Stimulated activated CD4-positive, alpha-beta T cell treated with anti-CD3 and anti-CD28 coated beads, Interleukin-4, amount 100 ng/mL, for 24 hours (primary cell): ENCODE results near the gene ZNF678.
"Not testable (repeated sequence)": the region's sequence is repeated elsewhere in the genome, so short reads cannot be mapped to it uniquely, and the experiment has no call there.

ENCODE experiments used
- DNase-seq: peaks from one replicate; pipeline ENCODE4 v3.0.0-alpha.2; 2020

ZNF678 gene

DNA sequence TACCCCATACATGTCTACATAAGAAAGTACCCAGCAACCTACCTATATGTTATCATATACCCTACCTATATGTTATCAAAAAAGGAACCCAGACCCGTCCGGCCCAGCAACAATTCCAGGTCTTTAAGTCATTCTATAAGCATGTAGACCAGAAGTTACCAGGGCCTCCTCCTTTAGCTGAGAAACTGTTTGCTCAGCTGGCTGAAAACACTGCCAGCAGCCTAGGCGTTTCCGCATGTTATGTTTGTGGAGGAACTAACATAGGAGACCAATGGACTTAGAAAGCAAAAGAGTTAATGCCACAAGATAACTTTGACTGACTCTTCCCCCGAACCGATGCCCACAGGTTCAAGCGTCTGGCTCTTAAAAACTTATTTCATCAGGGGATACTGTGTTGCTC is 7.1 kb upstream of the ZNF678 start:
- DNase-seq, result no peak

- no peak for DNase-seq
Measured at GRCh38 chr1:227557962-227558725, 5.2 kb upstream of the ZNF678 start.

DNA sequence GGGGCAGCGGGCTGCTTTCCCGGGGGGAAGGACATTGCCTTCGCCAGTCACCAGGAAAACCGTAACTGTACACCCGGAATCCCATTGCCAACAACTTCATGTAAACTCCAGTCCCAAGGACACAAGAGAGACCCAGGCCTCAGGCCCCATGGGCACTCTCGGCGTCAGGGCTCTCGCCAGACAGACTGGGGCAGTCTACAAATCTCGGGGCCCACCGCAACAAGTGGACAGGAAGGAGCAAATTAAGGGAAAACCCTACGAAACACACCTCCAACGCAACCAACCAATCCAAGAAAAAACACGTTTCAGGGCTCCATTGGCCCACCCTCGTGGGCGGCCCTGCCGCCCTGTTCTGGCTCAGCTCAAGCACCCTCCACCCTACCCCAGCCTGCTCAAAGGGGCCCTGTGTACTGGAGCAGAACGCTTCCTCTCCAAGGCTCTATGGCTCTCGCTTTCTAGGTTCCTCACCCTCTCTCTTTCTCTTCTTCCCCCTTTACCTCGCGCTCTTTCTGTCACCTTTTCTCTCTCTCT is 4.6 kb upstream of the ZNF678 start:
- DNase-seq, result no peak

GRCh38 chr1:227559499-227559898 is 3.9 kb upstream of the ZNF678 start:
- DNase-seq, result no peak

DNA sequence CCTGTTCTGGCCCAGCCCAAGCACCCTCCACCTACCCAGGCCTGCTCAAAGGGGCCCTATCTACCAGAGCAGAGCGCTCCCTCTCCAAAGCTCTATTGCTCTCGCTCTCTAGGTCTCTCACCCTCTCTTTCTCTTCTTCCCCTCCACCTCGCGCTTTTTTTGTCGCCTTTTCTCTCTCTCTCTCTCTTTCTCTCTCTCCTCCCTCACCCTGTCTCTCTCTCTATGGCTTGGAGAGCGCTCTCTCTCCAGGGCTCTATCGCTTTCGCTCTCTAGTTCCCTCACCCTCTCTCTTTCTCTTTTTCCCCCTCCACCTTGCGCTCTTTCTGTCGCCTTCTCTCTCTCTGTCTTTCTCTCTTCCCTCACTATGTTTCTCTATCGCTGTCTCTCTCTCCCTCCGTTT is 3.4 kb upstream of the ZNF678 start:
- DNase-seq, result no peak

- DNase-seq, result no peak
Measured at GRCh38 chr1:227560393-227561173, 2.8 kb upstream of the ZNF678 start.

- no peak for DNase-seq
Measured at GRCh38 chr1:227561241-227561907, 2.0 kb upstream of the ZNF678 start.

DNA sequence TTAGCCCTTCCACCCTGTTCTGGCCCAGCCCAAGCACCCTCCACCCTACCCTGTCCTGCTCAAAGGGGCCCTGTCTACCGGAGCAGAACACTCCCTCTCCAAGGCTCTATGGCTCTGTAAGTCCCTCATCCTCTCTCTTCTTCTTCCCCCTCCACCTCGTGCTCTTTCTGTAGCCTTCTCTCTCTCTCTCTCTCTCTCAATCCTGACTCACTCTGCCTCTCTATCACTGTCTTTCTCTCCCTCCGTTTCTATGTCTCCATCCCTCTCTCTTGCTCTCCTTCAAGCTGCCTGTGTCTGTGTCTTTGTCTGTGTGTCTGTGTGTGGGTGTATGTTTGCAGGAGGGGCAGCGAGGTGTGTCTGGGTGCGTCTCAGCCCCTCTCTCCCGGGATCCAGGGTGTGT is 1.3 kb upstream of the ZNF678 start:
- no peak for DNase-seq

GRCh38 chr1:227562933-227563323 is 428 bp upstream of the ZNF678 start:
- no peak for DNase-seq

- no peak for DNase-seq
Measured at GRCh38 chr1:227567256-227567655, 3.9 kb downstream of the ZNF678 start.

GRCh38 chr1:227568593-227568992 is 5.2 kb downstream of the ZNF678 start:
- DNase-seq, result no peak

DNA sequence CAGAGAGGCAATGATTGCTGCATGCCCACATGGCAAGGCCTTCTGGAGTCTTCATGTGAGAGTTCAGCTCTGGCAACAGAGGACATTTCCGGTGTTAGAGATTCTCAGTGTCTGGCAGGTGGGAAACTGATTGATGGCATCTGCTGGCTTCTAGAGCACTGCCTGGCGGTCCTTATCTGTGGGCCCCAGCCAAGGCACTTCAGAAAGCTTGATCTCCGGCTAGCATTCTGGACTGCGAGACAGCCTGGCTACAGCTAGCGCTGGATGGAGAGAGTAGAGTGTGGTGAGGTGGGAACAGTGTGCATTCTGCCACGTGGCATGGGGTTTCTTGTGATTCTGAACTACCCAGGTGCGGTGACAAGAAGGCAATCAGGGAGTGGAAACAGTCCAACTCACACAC is 9.4 kb downstream of the ZNF678 start:
- no peak for DNase-seq

DNA sequence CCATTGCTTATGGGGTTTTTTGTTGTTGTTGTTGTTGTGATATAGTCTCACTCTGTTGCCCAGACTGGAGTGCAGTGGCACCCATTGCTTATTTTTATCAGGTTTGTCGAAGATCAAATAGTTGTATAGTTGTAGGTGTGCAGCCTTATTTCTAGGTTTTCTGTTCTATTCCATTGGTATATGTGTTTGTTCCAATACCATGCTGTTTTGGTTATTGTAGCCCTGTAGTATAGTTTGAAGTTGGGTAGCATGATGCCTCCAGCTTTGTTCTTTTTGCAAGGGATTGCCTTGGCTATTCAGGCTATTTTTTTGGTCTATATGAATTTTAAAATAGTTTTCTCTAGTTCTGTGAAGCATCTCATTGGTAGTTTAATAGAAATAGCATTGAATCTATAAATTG is 11.6 kb downstream of the ZNF678 start:
- DNase-seq, result no peak

GRCh38 chr1:227576189-227576588 is 12.8 kb downstream of the ZNF678 start:
- DNase-seq, result no peak

GRCh38 chr1:227577500-227577899 is 14.1 kb downstream of the ZNF678 start:
- no peak for DNase-seq

- DNase-seq, result no peak
Measured at GRCh38 chr1:227583354-227583753, 20.0 kb downstream of the ZNF678 start.

DNA sequence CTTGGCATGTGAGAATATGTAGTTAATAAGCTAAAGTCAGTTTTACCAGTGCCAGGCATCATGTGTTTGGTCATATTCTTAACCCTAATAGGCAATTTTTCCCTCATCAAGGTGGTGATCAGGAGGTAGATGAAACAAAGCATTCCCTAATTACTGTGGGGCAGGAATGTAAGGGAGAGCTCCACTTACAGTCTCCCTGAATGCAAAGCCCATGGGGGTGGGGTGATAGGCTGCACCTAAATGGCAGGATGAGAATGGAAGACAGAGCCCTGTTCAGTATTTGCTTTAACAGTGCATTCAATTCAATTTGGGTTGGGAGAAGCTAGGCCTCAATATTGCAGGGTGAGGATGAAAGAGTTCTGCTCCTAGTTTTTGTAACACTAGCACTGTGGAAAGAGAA is 23.4 kb downstream of the ZNF678 start:
- DNase-seq, result no peak

DNA sequence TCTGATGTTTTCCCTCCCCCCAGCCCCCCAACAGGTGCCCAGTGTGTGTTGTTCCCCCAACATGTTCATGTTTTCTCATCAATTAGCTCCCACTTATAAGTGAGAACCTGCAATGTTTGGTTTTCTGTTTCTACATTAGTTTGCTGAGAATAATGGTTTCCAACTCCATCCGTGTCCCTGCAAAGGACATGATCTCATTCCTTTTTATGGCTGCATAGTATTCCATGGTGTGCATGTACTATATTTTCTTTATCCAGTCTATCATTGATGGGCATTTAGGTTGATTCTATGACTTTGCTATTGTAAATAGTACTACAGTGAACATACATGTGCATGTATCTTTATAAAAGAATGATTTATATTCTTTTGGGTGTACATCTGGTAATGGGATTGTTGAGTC is 24.6 kb downstream of the ZNF678 start:
- no peak for DNase-seq

DNA sequence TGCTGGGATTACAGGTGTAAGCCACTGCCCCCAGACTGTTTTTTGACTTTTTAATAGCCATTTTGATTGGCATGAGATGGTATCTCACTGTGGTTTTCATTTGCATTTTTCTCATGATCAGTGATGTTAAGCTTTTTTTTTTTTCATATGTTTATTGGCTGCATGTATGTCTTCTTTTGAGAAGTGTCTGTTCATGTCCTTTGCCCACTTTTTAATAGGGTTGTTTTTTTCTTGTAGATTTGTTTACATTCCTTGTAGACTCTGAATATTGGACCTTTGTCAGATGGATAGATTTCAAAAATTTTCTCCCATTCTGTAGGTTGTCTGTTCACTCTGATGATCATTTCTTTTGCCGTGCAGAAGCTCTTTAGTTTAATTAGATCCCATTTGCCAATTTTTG is 25.4 kb downstream of the ZNF678 start:
- DNase-seq, result not testable (repeated sequence)

DNA sequence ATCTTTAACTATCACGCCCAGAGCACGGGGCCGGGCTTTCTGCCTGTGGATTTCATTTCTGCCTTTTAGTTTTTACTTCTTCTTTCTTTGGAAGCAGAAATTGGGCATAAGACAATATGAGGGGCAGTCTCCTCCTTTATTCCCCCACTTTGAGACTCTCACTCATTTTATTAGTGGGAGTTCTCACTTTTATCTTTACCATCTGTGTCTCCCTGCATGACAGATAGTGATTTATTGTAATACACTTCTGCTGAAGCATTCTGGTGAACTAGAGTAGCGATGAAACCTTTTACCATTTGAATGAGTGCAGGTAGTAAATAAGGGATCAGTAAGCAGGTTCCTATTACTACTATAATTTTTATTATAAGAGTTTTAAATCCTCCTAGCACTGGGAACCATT is 26.4 kb downstream of the ZNF678 start:
- DNase-seq, result not testable (repeated sequence)

- DNase-seq, result not testable (repeated sequence)
Measured at GRCh38 chr1:227596222-227596621, 32.9 kb downstream of the ZNF678 start.

- no peak for DNase-seq
Measured at GRCh38 chr1:227603327-227603726, 40.0 kb downstream of the ZNF678 start.

GRCh38 chr1:227604446-227604845 is 41.1 kb downstream of the ZNF678 start:
- no peak for DNase-seq

DNA sequence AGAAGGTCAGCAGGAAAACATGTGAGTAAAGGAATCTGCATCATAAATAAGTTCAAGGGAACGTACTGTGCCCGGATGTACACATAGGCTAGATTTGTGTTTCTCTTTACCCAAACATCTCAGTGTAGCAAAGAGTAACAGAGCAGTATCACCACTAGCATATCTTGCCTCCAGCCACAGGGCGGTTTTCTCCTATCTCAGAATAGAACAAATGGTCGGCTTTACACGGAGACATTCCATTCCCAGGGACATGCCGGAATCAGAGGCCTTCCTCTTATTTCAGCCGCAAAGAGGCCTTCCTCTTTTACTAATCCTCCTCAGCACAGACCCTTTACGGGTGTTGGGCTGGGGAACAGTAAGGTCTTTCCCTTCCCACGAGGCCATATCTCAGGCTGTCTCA is 42.9 kb downstream of the ZNF678 start:
- not testable (repeated sequence) for DNase-seq
